ENCODE results near the gene PRKG1.

DNA sequence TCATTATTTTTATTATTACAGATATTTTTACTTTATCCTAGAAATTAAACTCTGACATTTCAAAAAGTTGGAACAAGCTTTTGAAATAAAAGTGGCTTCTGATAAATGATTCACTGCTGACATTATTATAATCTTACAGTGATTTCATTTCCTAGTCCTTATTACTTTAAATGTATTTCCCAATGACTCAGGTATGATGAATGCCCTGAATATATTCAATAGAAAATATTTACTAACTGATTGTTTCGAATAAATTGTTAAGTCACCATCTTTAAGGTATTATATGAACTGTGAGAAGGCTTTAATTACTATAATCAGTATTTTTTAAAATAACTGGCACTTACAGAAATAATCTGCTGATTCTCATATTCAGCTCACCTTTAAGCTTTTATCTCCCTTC, 1261.4 kb downstream of the PRKG1 start:
- TF ChIP-seq, protein P1, sequence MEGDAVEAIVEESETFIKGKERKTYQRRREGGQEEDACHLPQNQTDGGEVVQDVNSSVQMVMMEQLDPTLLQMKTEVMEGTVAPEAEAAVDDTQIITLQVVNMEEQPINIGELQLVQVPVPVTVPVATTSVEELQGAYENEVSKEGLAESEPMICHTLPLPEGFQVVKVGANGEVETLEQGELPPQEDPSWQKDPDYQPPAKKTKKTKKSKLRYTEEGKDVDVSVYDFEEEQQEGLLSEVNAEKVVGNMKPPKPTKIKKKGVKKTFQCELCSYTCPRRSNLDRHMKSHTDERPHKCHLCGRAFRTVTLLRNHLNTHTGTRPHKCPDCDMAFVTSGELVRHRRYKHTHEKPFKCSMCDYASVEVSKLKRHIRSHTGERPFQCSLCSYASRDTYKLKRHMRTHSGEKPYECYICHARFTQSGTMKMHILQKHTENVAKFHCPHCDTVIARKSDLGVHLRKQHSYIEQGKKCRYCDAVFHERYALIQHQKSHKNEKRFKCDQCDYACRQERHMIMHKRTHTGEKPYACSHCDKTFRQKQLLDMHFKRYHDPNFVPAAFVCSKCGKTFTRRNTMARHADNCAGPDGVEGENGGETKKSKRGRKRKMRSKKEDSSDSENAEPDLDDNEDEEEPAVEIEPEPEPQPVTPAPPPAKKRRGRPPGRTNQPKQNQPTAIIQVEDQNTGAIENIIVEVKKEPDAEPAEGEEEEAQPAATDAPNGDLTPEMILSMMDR (IDR thresholded peaks at IDR 0.05), result no peak
- TF ChIP-seq EZH2 (IDR thresholded peaks at IDR 0.05), result no peak
